GM12872 (cell line): ENCODE data around the gene PCDH9.

Experiments used
- CTCF ChIP-seq: IDR thresholded peaks from 3 replicates; pipeline ENCODE4 v1.5.1; 2011; ENCODE audit warnings: low read depth, mild to moderate bottlenecking, low read length, moderate library complexity; ENCODE audit not compliant: insufficient read depth

The PCDH9 gene

GRCh38 chr13:66266761-66267160, 963.4 kb downstream of the PCDH9 start:
- TF ChIP-seq CTCF = no peak

GRCh38 chr13:66266348-66266747, 963.8 kb downstream of the PCDH9 start:
- no peak for TF ChIP-seq CTCF

GRCh38 chr13:66265371-66265770, 964.8 kb downstream of the PCDH9 start:
- no peak for TF ChIP-seq CTCF

GRCh38 chr13:66264971-66265370, 965.2 kb downstream of the PCDH9 start:
- no peak for TF ChIP-seq CTCF

GRCh38 chr13:66262330-66262729, 967.8 kb downstream of the PCDH9 start:
- no peak for TF ChIP-seq CTCF
